ENCODE results near the gene EHD1. TPM values are rescaled to one million over a fixed set of nuclear protein-coding genes. Genes with fewer than 3 reads are reported as not detected.

Gene EHD1
- total RNA-seq, 1 donor from 2014 or later = 106 TPM

DNA sequence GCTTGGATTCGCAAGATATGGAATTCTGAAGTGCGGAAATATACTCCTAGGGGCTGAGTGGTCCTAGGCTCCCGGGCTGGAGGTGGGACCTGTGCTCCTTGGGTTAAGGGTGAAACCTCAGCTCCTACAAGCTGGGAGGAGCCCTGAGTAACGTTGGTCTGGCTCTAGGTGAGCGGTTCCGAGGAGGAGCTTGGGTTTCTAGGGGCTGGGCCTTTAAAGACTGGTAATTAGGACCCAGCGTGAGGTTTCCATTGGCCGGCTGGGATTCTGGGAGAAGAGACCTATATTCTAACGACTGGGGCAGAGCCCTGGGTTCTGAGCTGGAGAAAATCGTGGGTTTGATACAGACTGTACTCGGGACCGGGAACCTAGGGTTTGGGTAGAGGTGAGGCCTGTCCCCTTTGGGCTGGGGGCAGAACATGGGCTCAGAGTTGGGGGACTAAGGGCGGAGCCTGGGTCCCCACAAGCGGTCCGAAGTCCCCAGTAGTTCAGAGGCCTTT lies 74.5 kb downstream of the EHD1 start:
- intact Hi-C loops (cut with micrococcal nuclease) = loop anchor here (1.0 to 2.0 kb wide), 3 partner anchors 7 to 59 kb away; partner anchors contain the start of genes RASGRP2 and SF1

- intact Hi-C loops (cut with micrococcal nuclease) = loop anchor here (1.0 to 2.0 kb wide), 3 partner anchors 8 to 59 kb away; partner anchors contain the start of genes RASGRP2 and SF1
Observed at GRCh38 chr11:64803158-64803845, 75.1 kb downstream of the EHD1 start, which contains the start of gene MAP4K2. Gene MAP4K2, minus strand, starts transcription at chr11:64803214. Its CDS starts 65 bp downstream, at chr11:64803149.

- intact Hi-C loops (cut with micrococcal nuclease) = loop anchor here (1.0 to 2.0 kb wide), 3 partner anchors 9 to 58 kb away; partner anchors contain the start of genes RASGRP2 and SF1
Observed at GRCh38 chr11:64802370-64803157, 75.9 kb downstream of the EHD1 start.

Other genes starting within 250 kb of the EHD1 start
- gene NRXN2, start 155.4 kb downstream of the EHD1 start, total RNA-seq = 0.05 and 0.09 TPM in 2 replicates
- 276 and 280 TPM in 2 replicates for gene RASGRP2, start 134.5 kb downstream of the EHD1 start, total RNA-seq
- gene PYGM, start 118.6 kb downstream of the EHD1 start, total RNA-seq = 4.0 and 4.3 TPM in 2 replicates
- gene SF1, start 100.1 kb downstream of the EHD1 start, total RNA-seq = 492 and 527 TPM in 2 replicates
- 72.5 and 79.7 TPM in 2 replicates for gene MAP4K2, start 75.4 kb downstream of the EHD1 start, total RNA-seq
- gene MEN1, start 68.1 kb downstream of the EHD1 start, total RNA-seq = 31.5 and 33.1 TPM in 2 replicates
- gene CDC42BPG, start 34.0 kb downstream of the EHD1 start, total RNA-seq = 0.50 and 0.82 TPM in 2 replicates
- gene ATG2A, start 38.6 kb upstream of the EHD1 start, total RNA-seq = 19.6 and 20.9 TPM in 2 replicates
- gene PPP2R5B, start 46.1 kb upstream of the EHD1 start, total RNA-seq = 7.5 and 8.9 TPM in 2 replicates
- not detected in 2 replicates for gene GPHA2, start 57.3 kb upstream of the EHD1 start, total RNA-seq
- not detected in 2 replicates for gene MAJIN, start 93.5 kb upstream of the EHD1 start, total RNA-seq
- not detected in 2 replicates for gene BATF2, start 118.3 kb upstream of the EHD1 start, total RNA-seq
- 60.1 and 65.7 TPM in 2 replicates for gene ARL2, start 135.5 kb upstream of the EHD1 start, total RNA-seq
- 27.7 and 27.8 TPM in 2 replicates for gene SNX15, start 148.8 kb upstream of the EHD1 start, total RNA-seq
- 23.0 and 24.0 TPM in 2 replicates for gene SAC3D1, start 162.6 kb upstream of the EHD1 start, total RNA-seq
- 8.5 and 9.8 TPM in 2 replicates for gene NAALADL1, start 179.9 kb upstream of the EHD1 start, total RNA-seq
- 91.5 and 93.2 TPM in 2 replicates for gene CDCA5, start 205.4 kb upstream of the EHD1 start, total RNA-seq
- 29.5 and 31.7 TPM in 2 replicates for gene ZFPL1, start 205.6 kb upstream of the EHD1 start, total RNA-seq
- gene VPS51, start 217.6 kb upstream of the EHD1 start, total RNA-seq = 135 and 139 TPM in 2 replicates
- gene TM7SF2, start 233.3 kb upstream of the EHD1 start, total RNA-seq = 23.9 and 27.7 TPM in 2 replicates
- 9.4 and 9.6 TPM in 2 replicates for gene ZNHIT2, start 239.1 kb upstream of the EHD1 start, total RNA-seq
- gene FAU, start 243.5 kb upstream of the EHD1 start, total RNA-seq = 995 and 1,039 TPM in 2 replicates
- 45.5 and 50.4 TPM in 2 replicates for gene MRPL49, start 243.7 kb upstream of the EHD1 start, total RNA-seq